HepG2 (cell line): ENCODE data around the gene FMNL1. TPM values are rescaled to one million over a fixed set of nuclear protein-coding genes. Genes with fewer than 3 reads are reported as not detected.
A peak's percentile ranks its signal among the peaks of the same experiment; 100 is the strongest.

Experiments
- GTF3A ChIP-seq: sonication (generic); formaldehyde crosslinking; conservative IDR thresholded peaks from 2 replicates; pipeline ENCODE4 v1.4.0; 2020; ENCODE audit warnings: mild to moderate bottlenecking, missing genetic modification reagents
- MAZ ChIP-seq, 2 experiments: sonication (generic) in 1 of 2; formaldehyde crosslinking in 1 of 2; IDR thresholded peaks; 2 replicates each; pipeline versions ENCODE4 v1.5.0 to v1.6.1; 2012 to 2020; ENCODE audit warnings: low read depth in 2 of 2, mild to moderate bottlenecking in 2 of 2, borderline replicate concordance in 1 of 2, improper control_type of control experiment in 1 of 2, low read length in 1 of 2, missing genetic modification reagents in 1 of 2, moderate library complexity in 1 of 2
- SKI ChIP-seq: fragments of 450-650 bp; IDR thresholded peaks from one replicate; pipeline ENCODE4 v1.6.1; 2018; ENCODE audit warnings: mild to moderate bottlenecking; ENCODE audit not compliant: partially characterized antibody
- SMC3 ChIP-seq: IDR thresholded peaks from 2 replicates; pipeline ENCODE4 v1.6.1; 2011; ENCODE audit warnings: low read length, improper control_type of control experiment
- STAG1 ChIP-seq: sonication (generic); formaldehyde crosslinking; IDR thresholded peaks from 2 replicates; pipeline ENCODE4 v1.4.0; 2020; ENCODE audit warnings: missing genetic modification reagents
- XRCC5 ChIP-seq: fragments of 200-400 bp; formaldehyde crosslinking; optimal IDR thresholded peaks from 2 replicates; pipeline ENCODE3; 2017; ENCODE audit warnings: mild to moderate bottlenecking, low read length
- ZNF816 ChIP-seq: sonication (generic); formaldehyde crosslinking; IDR thresholded peaks from 2 replicates; pipeline ENCODE4 v1.8.0; 2022; ENCODE audit warnings: missing genetic modification reagents, mild to moderate bottlenecking, borderline replicate concordance
- ZNF83 ChIP-seq: sonication (generic); formaldehyde crosslinking; IDR thresholded peaks from 2 replicates; pipeline ENCODE4 v1.4.0; 2020; ENCODE audit warnings: missing genetic modification reagents, mild to moderate bottlenecking, borderline replicate concordance
- polyA plus RNA-seq, 8 experiments: library from polyadenylated mRNA; depleted of rRNA in 3 of 8; stranded (reverse) in 7 of 8; unstranded in 1 of 8; fragments of >200 nt; fragmentation: Illumina TruSeq in 4 of 8; extraction: Trizol in 4 of 8; gene quantifications; 2 replicates each; pipeline versions ENCODE4 v1.2.1 to v1.2.3, GENCODE V29; 2011 to 2016; ENCODE audit warnings: low read depth in 4 of 8, missing spikeins in 1 of 8, mixed read lengths in 1 of 8; ENCODE audit not compliant: insufficient read depth in 1 of 8
- total RNA-seq, 5 experiments: library from RNA; depleted of rRNA; stranded (reverse); fragments of >200 nt; fragmentation: Illumina TruSeq; extraction: Trizol; gene quantifications; 2 replicates each; pipeline ENCODE4 v1.2.3, GENCODE V29; 2016; ENCODE audit warnings: low read depth in 1 of 5
- TF ChIP-seq, protein P1 (sequence below): sonication (generic); formaldehyde crosslinking; IDR thresholded peaks from 2 replicates; pipeline ENCODE4 v1.4.0; 2020; ENCODE audit warnings: missing genetic modification reagents
- TF ChIP-seq, protein P2 (sequence below): sonication (generic); formaldehyde crosslinking; IDR thresholded peaks from 2 replicates; pipeline ENCODE4; 2020; ENCODE audit warnings: missing genetic modification reagents, mild to moderate bottlenecking, borderline replicate concordance

FMNL1 gene
- total and polyA plus RNA-seq, 2 of the 13 experiments (the other 11 are each of a cell fraction or from before 2014, with no cell fraction given), result 0.53 to 0.70 TPM

DNA sequence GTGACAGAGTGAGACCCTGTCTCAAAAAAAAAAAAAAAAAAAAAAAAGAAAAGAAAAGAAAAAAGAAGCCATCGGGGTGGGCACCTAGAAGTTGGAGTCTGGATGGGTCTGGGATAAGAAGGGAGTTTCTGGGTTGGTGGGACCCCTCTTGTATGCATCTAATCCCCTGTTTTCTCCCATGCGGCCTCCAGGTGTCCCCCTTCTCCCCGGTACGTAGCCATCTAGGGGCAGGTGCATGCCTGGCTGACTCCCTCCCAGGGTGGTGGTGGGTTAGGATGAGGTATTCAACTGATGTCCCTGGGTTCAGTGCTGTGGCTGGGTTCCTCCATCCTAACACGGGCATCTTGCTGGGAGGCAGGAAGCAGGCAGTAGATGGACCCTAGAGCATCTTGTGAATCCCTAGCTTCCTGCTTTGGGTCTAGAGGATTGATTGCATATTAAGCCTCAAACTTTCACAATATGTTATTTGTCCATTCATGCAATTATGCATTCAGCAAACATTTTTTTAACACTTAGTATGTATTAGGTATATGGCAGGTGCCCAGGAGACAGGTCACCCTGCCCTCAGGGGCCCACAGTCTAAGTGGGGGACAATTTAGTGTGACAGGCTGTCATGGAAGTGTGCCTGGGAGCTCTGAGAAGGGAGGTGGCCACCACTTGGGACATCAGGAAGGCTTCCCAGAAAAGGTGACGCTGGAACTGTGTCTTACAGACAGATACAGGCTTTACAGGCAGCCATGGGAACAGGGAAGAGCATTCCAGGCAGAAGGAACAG, 13.1 kb downstream of the FMNL1 start (continued):
- TF ChIP-seq, protein P1, sequence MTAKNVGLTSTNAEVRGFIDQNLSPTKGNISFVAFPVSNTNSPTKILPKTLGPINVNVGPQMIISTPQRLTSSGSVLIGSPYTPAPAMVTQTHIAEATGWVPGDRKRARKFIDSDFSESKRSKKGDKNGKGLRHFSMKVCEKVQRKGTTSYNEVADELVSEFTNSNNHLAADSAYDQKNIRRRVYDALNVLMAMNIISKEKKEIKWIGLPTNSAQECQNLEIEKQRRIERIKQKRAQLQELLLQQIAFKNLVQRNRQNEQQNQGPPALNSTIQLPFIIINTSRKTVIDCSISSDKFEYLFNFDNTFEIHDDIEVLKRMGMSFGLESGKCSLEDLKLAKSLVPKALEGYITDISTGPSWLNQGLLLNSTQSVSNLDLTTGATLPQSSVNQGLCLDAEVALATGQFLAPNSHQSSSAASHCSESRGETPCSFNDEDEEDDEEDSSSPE (CRISPR knock-in tag), result no peak
- no peak for TF ChIP-seq GTF3A (CRISPR knock-in tag)
- TF ChIP-seq STAG1 (CRISPR knock-in tag), result peak; percentile 57
- TF ChIP-seq XRCC5, result peak; percentile 69
- peak; percentile 80; the same call in 1 of the 2 replicates for TF ChIP-seq ZNF83 (CRISPR knock-in tag)
- TF ChIP-seq MAZ (IDR thresholded peaks at IDR 0.05; ENCODE audit: borderline replicate concordance, low read depth, low read length), result peak; percentile 30; the same call in 1 of the 2 replicates
- no peak for TF ChIP-seq MAZ (CRISPR knock-in tag; IDR thresholded peaks at IDR 0.05; ENCODE audit: low read depth)
- no peak for TF ChIP-seq ZNF816 (CRISPR knock-in tag)
- TF ChIP-seq SKI, result no peak
- TF ChIP-seq, protein P2, sequence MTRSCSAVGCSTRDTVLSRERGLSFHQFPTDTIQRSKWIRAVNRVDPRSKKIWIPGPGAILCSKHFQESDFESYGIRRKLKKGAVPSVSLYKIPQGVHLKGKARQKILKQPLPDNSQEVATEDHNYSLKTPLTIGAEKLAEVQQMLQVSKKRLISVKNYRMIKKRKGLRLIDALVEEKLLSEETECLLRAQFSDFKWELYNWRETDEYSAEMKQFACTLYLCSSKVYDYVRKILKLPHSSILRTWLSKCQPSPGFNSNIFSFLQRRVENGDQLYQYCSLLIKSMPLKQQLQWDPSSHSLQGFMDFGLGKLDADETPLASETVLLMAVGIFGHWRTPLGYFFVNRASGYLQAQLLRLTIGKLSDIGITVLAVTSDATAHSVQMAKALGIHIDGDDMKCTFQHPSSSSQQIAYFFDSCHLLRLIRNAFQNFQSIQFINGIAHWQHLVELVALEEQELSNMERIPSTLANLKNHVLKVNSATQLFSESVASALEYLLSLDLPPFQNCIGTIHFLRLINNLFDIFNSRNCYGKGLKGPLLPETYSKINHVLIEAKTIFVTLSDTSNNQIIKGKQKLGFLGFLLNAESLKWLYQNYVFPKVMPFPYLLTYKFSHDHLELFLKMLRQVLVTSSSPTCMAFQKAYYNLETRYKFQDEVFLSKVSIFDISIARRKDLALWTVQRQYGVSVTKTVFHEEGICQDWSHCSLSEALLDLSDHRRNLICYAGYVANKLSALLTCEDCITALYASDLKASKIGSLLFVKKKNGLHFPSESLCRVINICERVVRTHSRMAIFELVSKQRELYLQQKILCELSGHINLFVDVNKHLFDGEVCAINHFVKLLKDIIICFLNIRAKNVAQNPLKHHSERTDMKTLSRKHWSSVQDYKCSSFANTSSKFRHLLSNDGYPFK, result peak; percentile 58; the same call in 1 of the 2 replicates
- peak; percentile 44; the same call in 1 of the 2 replicates for TF ChIP-seq SMC3
